KMS-11 (cell line): Measurements from ENCODE around the gene HYI.

Experiments used
- H2AFZ ChIP-seq: fragments of 200-600 bp; sonication (generic); 2 replicates; pipeline ENCODE4 v1.6.1; 2016; ENCODE audit warnings: antibody characterized with exemption, mixed run types, low read depth
- H3K27ac ChIP-seq: fragments of 200-600 bp; sonication (generic); 2 replicates; pipeline ENCODE4 v1.6.1; 2016; ENCODE audit warnings: mild to moderate bottlenecking, mixed run types
- H3K27me3 ChIP-seq: fragments of 200-600 bp; sonication (generic); 2 replicates; pipeline ENCODE4 v1.6.1; 2017; ENCODE audit warnings: mild to moderate bottlenecking, low read depth, mixed run types, moderate library complexity; ENCODE audit not compliant: insufficient read depth
- H3K36me3 ChIP-seq: fragments of 200-600 bp; sonication (generic); 2 replicates; pipeline ENCODE4 v1.6.1; 2017; ENCODE audit warnings: mild to moderate bottlenecking, mixed run types; ENCODE audit not compliant: insufficient read depth
- H3K4me1 ChIP-seq: fragments of 200-600 bp; sonication (generic); 2 replicates; pipeline ENCODE4 v1.6.1; 2016; ENCODE audit warnings: mild to moderate bottlenecking, low read depth, mixed run types; ENCODE audit not compliant: poor library complexity, severe bottlenecking
- H3K4me2 ChIP-seq: fragments of 200-600 bp; sonication (generic); 2 replicates; pipeline ENCODE4 v1.7.0; 2016; ENCODE audit warnings: mild to moderate bottlenecking, mixed run types
- H3K4me3 ChIP-seq: fragments of 200-600 bp; sonication (generic); IDR thresholded peaks from 2 replicates; pipeline ENCODE4 v1.6.1; 2017; ENCODE audit warnings: low read depth, low read length, mixed read lengths; ENCODE audit not compliant: insufficient read depth
- H3K79me2 ChIP-seq: fragments of 200-600 bp; sonication (generic); 2 replicates; pipeline ENCODE4 v1.6.1; 2016; ENCODE audit warnings: low read depth, mixed run types; ENCODE audit not compliant: insufficient read depth
- H3K9ac ChIP-seq: fragments of 200-600 bp; sonication (generic); 2 replicates; pipeline ENCODE4 v1.6.1; 2016; ENCODE audit warnings: mild to moderate bottlenecking, mixed run types
- H4K20me1 ChIP-seq: fragments of 200-600 bp; sonication (generic); 2 replicates; pipeline ENCODE4 v1.6.1; 2016; ENCODE audit warnings: mild to moderate bottlenecking, mixed run types; ENCODE audit not compliant: insufficient read depth
- CTCF ChIP-seq: fragments of 200-600 bp; sonication (generic); conservative IDR thresholded peaks from 2 replicates; pipeline ENCODE4 v1.6.1; 2017; ENCODE audit warnings: low read depth, mild to moderate bottlenecking, antibody characterized with exemption, low read length, moderate library complexity, mixed read lengths

Gene HYI

GRCh38 chr1:43451157-43451591 is 2.6 kb downstream of the HYI start:
- H2AFZ ChIP-seq, result no peak overlapping the region
- H4K20me1 ChIP-seq, result no peaks in the 10 kb centered on the region
- no peaks in the 10 kb centered on the region for H3K27me3 ChIP-seq
- H3K4me2 ChIP-seq, result no peak overlapping the region
- no peak overlapping the region for H3K27ac ChIP-seq
- H3K9ac ChIP-seq, result no peak overlapping the region
- no peaks in the 10 kb centered on the region for H3K36me3 ChIP-seq
- no peaks in the 10 kb centered on the region for H3K4me1 ChIP-seq
- H3K79me2 ChIP-seq, result no peaks in the 10 kb centered on the region
- H3K4me3 ChIP-seq, result no peak overlapping the region
- no peak for TF ChIP-seq CTCF

GRCh38 chr1:43450251-43450941 is 3.3 kb downstream of the HYI start:
- no peaks in the 10 kb centered on the region for H3K4me1 ChIP-seq
- no peaks in the 10 kb centered on the region for H3K36me3 ChIP-seq
- H2AFZ ChIP-seq, result no peak overlapping the region
- H3K9ac ChIP-seq, result no peak overlapping the region
- no peak for TF ChIP-seq CTCF
- H3K4me2 ChIP-seq, result no peak overlapping the region
- H3K79me2 ChIP-seq, result no peaks in the 10 kb centered on the region
- no peak overlapping the region for H3K27ac ChIP-seq
- H3K27me3 ChIP-seq, result no peaks in the 10 kb centered on the region
- no peak overlapping the region for H3K4me3 ChIP-seq
- H4K20me1 ChIP-seq, result no peaks in the 10 kb centered on the region

- H3K36me3 ChIP-seq, result no peaks in the 10 kb centered on the region
Observed at GRCh38 chr1:43449708-43450069, 4.0 kb downstream of the HYI start.

GRCh38 chr1:43448955-43449707 is 4.6 kb downstream of the HYI start:
- no peak for TF ChIP-seq CTCF
- H3K4me3 ChIP-seq, result no peak overlapping the region
- no peaks in the 10 kb centered on the region for H3K27me3 ChIP-seq
- no peaks in the 10 kb centered on the region for H4K20me1 ChIP-seq
- H3K9ac ChIP-seq, result no peak overlapping the region
- no peaks in the 10 kb centered on the region for H3K79me2 ChIP-seq
- H3K4me2 ChIP-seq, result no peak overlapping the region
- no peak overlapping the region for H2AFZ ChIP-seq
- no peaks in the 10 kb centered on the region for H3K36me3 ChIP-seq
- no peaks in the 10 kb centered on the region for H3K4me1 ChIP-seq
- H3K27ac ChIP-seq, result no peak overlapping the region

More at GRCh38 chr1:43449708-43450069, 4.0 kb downstream of the HYI start:
- Histone ChIP-seq H3K27ac (no peak overlapping the region), H3K4me2 (no peak overlapping the region), H3K79me2 (no peaks in the 10 kb centered on the region), H2AFZ (no peak overlapping the region), H3K9ac (no peak overlapping the region), H3K4me1 (no peaks in the 10 kb centered on the region), H3K27me3 (no peaks in the 10 kb centered on the region), H3K4me3 (no peak overlapping the region), H4K20me1 (no peaks in the 10 kb centered on the region)
- TF ChIP-seq CTCF, result no peak
